ENCODE measurements around the gene STIM1. TPM values are rescaled to one million over a fixed set of nuclear protein-coding genes. Genes with fewer than 3 reads are reported as not detected.

Gene STIM1
- total RNA-seq, 4 donors from 2014 or later = 65.2 to 150 (median 92.6) TPM

DNA sequence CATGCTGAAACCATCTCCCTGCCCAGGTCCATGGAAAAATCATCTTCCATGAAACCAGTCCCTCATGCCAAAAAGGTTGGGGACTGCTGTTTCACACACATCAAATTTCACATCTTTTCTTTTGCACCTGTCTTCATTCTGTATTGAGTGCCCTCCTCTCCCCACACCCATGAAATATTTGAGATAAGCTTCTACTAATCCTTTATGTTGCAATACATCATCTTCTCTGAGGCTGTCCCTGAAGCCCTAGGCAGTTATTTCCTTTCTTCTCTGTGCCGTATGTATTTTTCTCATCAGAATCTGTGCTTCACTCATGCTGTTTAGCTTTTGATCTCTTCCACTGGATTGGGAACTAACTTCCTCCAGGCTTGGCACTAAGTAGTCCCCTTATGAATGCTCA lies 199.2 kb downstream of the STIM1 start:
- 83% methylated on average over 1 of the region's 1 CpG for whole genome bisulfite sequencing
- Histone ChIP-seq H3K36me3 (peaks cover 8 to 31% (median 12%) of the 10 kb centered on the region in 4 donors), H3K9me3 (no peaks in the 10 kb centered on the region), H3K27ac (replicated peaks in 1 of 4) (no peak overlapping the region), H3K4me3 (no peak overlapping the region), H3K4me1 (peaks cover 10 to 13% (median 11%) of the 10 kb centered on the region in 4 donors), H3K27me3 (no peaks in the 10 kb centered on the region)
- DNase-seq (ENCODE audit: extremely low spot score) = no peak
- intact Hi-C loops (cut with DNase I) = loop anchor here (10.0 kb wide), 1 partner anchor 110 kb away; no protein-coding TSS in a partner anchor
- TF ChIP-seq, protein P1, sequence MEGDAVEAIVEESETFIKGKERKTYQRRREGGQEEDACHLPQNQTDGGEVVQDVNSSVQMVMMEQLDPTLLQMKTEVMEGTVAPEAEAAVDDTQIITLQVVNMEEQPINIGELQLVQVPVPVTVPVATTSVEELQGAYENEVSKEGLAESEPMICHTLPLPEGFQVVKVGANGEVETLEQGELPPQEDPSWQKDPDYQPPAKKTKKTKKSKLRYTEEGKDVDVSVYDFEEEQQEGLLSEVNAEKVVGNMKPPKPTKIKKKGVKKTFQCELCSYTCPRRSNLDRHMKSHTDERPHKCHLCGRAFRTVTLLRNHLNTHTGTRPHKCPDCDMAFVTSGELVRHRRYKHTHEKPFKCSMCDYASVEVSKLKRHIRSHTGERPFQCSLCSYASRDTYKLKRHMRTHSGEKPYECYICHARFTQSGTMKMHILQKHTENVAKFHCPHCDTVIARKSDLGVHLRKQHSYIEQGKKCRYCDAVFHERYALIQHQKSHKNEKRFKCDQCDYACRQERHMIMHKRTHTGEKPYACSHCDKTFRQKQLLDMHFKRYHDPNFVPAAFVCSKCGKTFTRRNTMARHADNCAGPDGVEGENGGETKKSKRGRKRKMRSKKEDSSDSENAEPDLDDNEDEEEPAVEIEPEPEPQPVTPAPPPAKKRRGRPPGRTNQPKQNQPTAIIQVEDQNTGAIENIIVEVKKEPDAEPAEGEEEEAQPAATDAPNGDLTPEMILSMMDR (IDR thresholded peaks at IDR 0.05) = no peak
- no peak for TF ChIP-seq POLR2AphosphoS5 (IDR thresholded peaks at IDR 0.05)
- TF ChIP-seq POLR2A (IDR thresholded peaks at IDR 0.05; ENCODE audit: low read depth) = no peak
- no peak for TF ChIP-seq EP300 (IDR thresholded peaks at IDR 0.05)

DNA sequence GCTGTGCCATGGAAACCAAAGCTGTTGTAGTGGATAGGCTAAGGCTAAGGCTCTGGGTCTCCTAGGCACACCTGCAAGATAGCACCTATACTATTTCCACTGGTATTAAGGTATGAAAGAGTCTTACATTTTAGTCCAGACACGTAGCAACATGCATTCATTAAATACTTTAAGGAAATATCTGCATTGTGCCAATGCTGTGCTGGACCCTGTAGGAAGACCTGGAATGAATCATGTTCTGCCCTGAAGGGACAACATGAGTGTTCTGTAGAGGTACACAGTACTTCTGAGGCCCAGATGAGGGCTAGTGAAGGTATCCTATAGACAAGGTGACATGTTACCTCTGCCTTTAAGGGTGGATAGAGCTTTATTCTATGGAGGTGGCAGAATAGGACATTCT lies 204.0 kb downstream of the STIM1 start:
- Histone ChIP-seq H3K9me3 (no peaks in the 10 kb centered on the region), H3K27me3 (no peaks in the 10 kb centered on the region), H3K36me3 (peaks cover 8 to 47% (median 22%) of the 10 kb centered on the region in 4 donors), H3K27ac (replicated peaks in 1 of 4) (no peak overlapping the region), H3K4me3 (no peak overlapping the region), H3K4me1 (peaks cover 10 to 40% (median 36%) of the 10 kb centered on the region in 4 donors)
- TF ChIP-seq POLR2A (IDR thresholded peaks at IDR 0.05; ENCODE audit: low read depth) (no peak), EP300 (IDR thresholded peaks at IDR 0.05) (no peak), POLR2AphosphoS5 (IDR thresholded peaks at IDR 0.05) (no peak)
- TF ChIP-seq, protein P1 (IDR thresholded peaks at IDR 0.05) = no peak
- DNase-seq (ENCODE audit: extremely low spot score) = no peak
- WGBS = 78% methylated on average over 1 of the region's 1 CpG
- intact Hi-C loops (cut with DNase I) = loop anchor here (10.0 kb wide), 1 partner anchor 115 kb away; no protein-coding TSS in a partner anchor

DNA sequence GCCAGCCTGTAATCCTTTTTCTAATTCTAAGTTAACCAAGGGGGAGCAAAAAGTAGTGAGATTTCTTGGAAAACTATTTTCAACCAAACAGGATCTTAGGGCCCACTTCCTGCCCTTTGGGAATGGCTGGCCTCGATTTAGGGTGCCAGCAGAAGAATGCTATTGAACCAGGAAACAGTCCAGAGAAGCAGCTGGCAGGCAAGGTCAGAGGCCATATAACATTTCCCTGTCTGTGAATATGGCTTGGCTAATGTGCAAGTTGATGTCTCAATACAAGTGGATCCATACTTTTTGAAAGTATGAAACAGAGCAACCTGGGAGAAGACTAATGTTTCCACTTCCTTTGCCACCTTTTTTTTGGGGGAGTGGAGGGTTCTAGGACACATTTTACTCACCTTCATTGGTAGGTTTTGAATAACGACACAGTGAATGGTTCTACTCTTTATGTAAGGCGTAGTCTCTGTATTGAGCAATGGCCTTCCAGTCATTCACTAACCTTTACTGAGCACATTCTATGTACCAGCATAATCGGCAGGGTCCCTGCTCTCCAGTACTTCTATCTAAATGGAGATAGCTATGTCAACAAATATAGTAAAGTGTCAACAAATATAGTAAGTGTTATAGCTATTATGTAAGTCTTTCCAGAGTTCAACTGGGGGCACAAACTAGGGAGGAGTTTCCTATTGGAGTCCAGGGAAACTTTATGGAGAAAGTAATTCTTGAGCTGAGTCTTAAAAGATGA lies 204.9 kb downstream of the STIM1 start:
- Histone ChIP-seq H3K36me3 (peaks cover 8 to 47% (median 22%) of the 10 kb centered on the region in 4 donors), H3K4me3 (no peak overlapping the region), H3K27ac (replicated peaks in 1 of 4) (no peak overlapping the region), H3K9me3 (no peaks in the 10 kb centered on the region), H3K4me1 (peaks cover 19 to 49% (median 45%) of the 10 kb centered on the region in 4 donors), H3K27me3 (no peaks in the 10 kb centered on the region)
- DNase-seq (ENCODE audit: extremely low spot score) = no peak
- TF ChIP-seq, protein P1 (IDR thresholded peaks at IDR 0.05) = no peak
- no peak for TF ChIP-seq POLR2AphosphoS5 (IDR thresholded peaks at IDR 0.05)
- no peak for TF ChIP-seq POLR2A (IDR thresholded peaks at IDR 0.05; ENCODE audit: low read depth)
- no peak for TF ChIP-seq EP300 (IDR thresholded peaks at IDR 0.05)
- intact Hi-C loops (cut with DNase I) = loop anchor here (10.0 kb wide), 1 partner anchor 76 kb away; no protein-coding TSS in a partner anchor
- 78% methylated on average over 4 of the region's 4 CpGs for WGBS

DNA sequence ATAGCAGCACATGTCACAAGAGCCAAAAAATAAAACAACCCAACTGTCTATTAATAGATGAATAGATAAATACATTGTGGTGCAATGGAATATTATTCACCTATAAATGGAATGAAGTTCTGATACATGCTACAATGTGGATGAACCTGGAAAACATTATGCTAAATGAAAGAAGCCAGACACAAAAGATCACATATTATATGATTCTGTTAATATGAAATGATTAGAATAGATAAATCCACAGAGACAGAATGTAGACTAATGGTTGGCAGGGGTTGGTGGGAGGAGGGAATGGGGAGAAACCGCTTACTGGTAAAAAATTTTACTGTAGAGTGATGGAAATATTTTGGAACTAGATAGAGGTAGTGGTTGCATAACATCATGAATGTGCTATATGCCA lies 206.2 kb downstream of the STIM1 start:
- Histone ChIP-seq H3K9me3 (no peaks in the 10 kb centered on the region), H3K4me3 (no peak overlapping the region), H3K4me1 (peaks cover 33 to 63% (median 58%) of the 10 kb centered on the region in 4 donors), H3K27ac (replicated peaks in 1 of 4) (no peak overlapping the region), H3K27me3 (no peaks in the 10 kb centered on the region), H3K36me3 (peaks cover 8 to 33% (median 18%) of the 10 kb centered on the region in 4 donors)
- no peak for DNase-seq (ENCODE audit: extremely low spot score)
- WGBS = 87% methylated on average over 1 of the region's 1 CpG
- TF ChIP-seq EP300 (IDR thresholded peaks at IDR 0.05) = no peak
- no peak for TF ChIP-seq POLR2AphosphoS5 (IDR thresholded peaks at IDR 0.05)
- no peak for TF ChIP-seq POLR2A (IDR thresholded peaks at IDR 0.05; ENCODE audit: low read depth)
- TF ChIP-seq, protein P1 (IDR thresholded peaks at IDR 0.05) = no peak
- intact Hi-C loops (cut with DNase I) = loop anchor here (10.0 kb wide), 1 partner anchor 77 kb away; no protein-coding TSS in a partner anchor

Data from esophagus muscularis mucosa (tissue), 4 donors.